GM15510 (cell line): Measurements from ENCODE around the gene DUSP10.

Experiments used
- POLR2A ChIP-seq: IDR thresholded peaks from 3 replicates; pipeline ENCODE4 v1.6.1; 2011; ENCODE audit warnings: borderline replicate concordance; ENCODE audit not compliant: insufficient read length; ENCODE audit errors: extremely low read depth

Gene DUSP10

GRCh38 chr1:221775206-221775605 lies 33.3 kb upstream of the DUSP10 start:
- no peak for TF ChIP-seq POLR2A

- TF ChIP-seq POLR2A, result no peak
Observed at GRCh38 chr1:221774054-221774842, 32.4 kb upstream of the DUSP10 start.

GRCh38 chr1:221773383-221773782 lies 31.5 kb upstream of the DUSP10 start:
- TF ChIP-seq POLR2A, result no peak

- TF ChIP-seq POLR2A, result no peak
Observed at GRCh38 chr1:221772117-221772516, 30.2 kb upstream of the DUSP10 start.

GRCh38 chr1:221768444-221769066 lies 26.7 kb upstream of the DUSP10 start:
- no peak for TF ChIP-seq POLR2A

GRCh38 chr1:221766210-221766609 lies 24.3 kb upstream of the DUSP10 start:
- TF ChIP-seq POLR2A, result no peak

GRCh38 chr1:221765527-221765926 lies 23.6 kb upstream of the DUSP10 start:
- TF ChIP-seq POLR2A, result no peak

GRCh38 chr1:221762121-221762520 lies 20.2 kb upstream of the DUSP10 start:
- TF ChIP-seq POLR2A, result no peak

GRCh38 chr1:221761354-221762002 lies 19.6 kb upstream of the DUSP10 start:
- TF ChIP-seq POLR2A, result no peak

GRCh38 chr1:221760911-221761310 lies 19.0 kb upstream of the DUSP10 start:
- no peak for TF ChIP-seq POLR2A

GRCh38 chr1:221759436-221759835 lies 17.5 kb upstream of the DUSP10 start:
- TF ChIP-seq POLR2A, result no peak

- TF ChIP-seq POLR2A, result no peak
Observed at GRCh38 chr1:221758455-221758854, 16.6 kb upstream of the DUSP10 start.

- TF ChIP-seq POLR2A, result no peak
Observed at GRCh38 chr1:221756830-221757551, 15.1 kb upstream of the DUSP10 start.

GRCh38 chr1:221753828-221754188 lies 11.9 kb upstream of the DUSP10 start:
- no peak for TF ChIP-seq POLR2A

- no peak for TF ChIP-seq POLR2A
Observed at GRCh38 chr1:221751226-221751887, 9.5 kb upstream of the DUSP10 start.

- no peak for TF ChIP-seq POLR2A
Observed at GRCh38 chr1:221748981-221749380, 7.1 kb upstream of the DUSP10 start.

GRCh38 chr1:221747839-221748238 lies 6.0 kb upstream of the DUSP10 start:
- no peak for TF ChIP-seq POLR2A
